GM19438 (cell line): ENCODE measurements around the gene GABPB1.
"Not testable (repeated sequence)": the region's sequence is repeated elsewhere in the genome, so short reads cannot be mapped to it uniquely, and the experiment has no call there.

Experiments used
- ATAC-seq: cut with Tn5 transposase; IDR thresholded peaks from one replicate; pipeline ENCODE4 v1.9.1; 2021; ENCODE audit warnings: low read depth; ENCODE audit not compliant: unreplicated experiment

The GABPB1 gene

GRCh38 chr15:50354838-50355618 lies at the start of gene GABPB1:
Gene GABPB1, minus strand, starts transcription at chr15:50355198. Its CDS starts 45,400 bp downstream, at chr15:50309798.
- peak; percentile 48 for ATAC-seq

- ATAC-seq, result not testable (repeated sequence)
Measured at GRCh38 chr15:50391561-50391960, 36.6 kb upstream of the GABPB1 start.

GRCh38 chr15:50390554-50391264 lies 35.7 kb upstream of the GABPB1 start:
- ATAC-seq, result peak; percentile 79

- not testable (repeated sequence) for ATAC-seq
Measured at GRCh38 chr15:50382408-50382807, 27.4 kb upstream of the GABPB1 start.

- ATAC-seq, result no peak
Measured at GRCh38 chr15:50381438-50381837, 26.4 kb upstream of the GABPB1 start.

- ATAC-seq, result no peak
Measured at GRCh38 chr15:50380089-50380488, 25.1 kb upstream of the GABPB1 start.

GRCh38 chr15:50379413-50379812 lies 24.4 kb upstream of the GABPB1 start:
- ATAC-seq, result not testable (repeated sequence)

- no peak for ATAC-seq
Measured at GRCh38 chr15:50378776-50379175, 23.8 kb upstream of the GABPB1 start.

GRCh38 chr15:50377867-50378751 lies 23.1 kb upstream of the GABPB1 start:
- peak; percentile 98 for ATAC-seq

GRCh38 chr15:50369564-50369963 lies 14.6 kb upstream of the GABPB1 start:
- ATAC-seq, result not testable (repeated sequence)

- no peak for ATAC-seq
Measured at GRCh38 chr15:50365971-50366370, 11.0 kb upstream of the GABPB1 start.

GRCh38 chr15:50365570-50365969 lies 10.6 kb upstream of the GABPB1 start:
- no peak for ATAC-seq

- no peak for ATAC-seq
Measured at GRCh38 chr15:50363612-50364011, 8.6 kb upstream of the GABPB1 start.

GRCh38 chr15:50361756-50362155 lies 6.8 kb upstream of the GABPB1 start:
- no peak for ATAC-seq

- no peak for ATAC-seq
Measured at GRCh38 chr15:50358845-50359244, 3.8 kb upstream of the GABPB1 start.

- ATAC-seq, result no peak
Measured at GRCh38 chr15:50355980-50356379, 982 bp upstream of the GABPB1 start.

GRCh38 chr15:50355619-50355905 lies 564 bp upstream of the GABPB1 start:
- no peak for ATAC-seq

GRCh38 chr15:50353975-50354837 lies 792 bp downstream of the GABPB1 start:
- ATAC-seq, result peak; percentile 30

- no peak for ATAC-seq
Measured at GRCh38 chr15:50353251-50353974, 1.6 kb downstream of the GABPB1 start.
